ENCODE measurements around the gene HDLBP. TPM values are rescaled to one million over a fixed set of nuclear protein-coding genes. Genes with fewer than 3 reads are reported as not detected.
A peak's percentile ranks its signal among the peaks of the same experiment; 100 is the strongest.

The HDLBP gene
- total RNA-seq, 6 experiments from 2014 or later: 991 to 1,153 (median 1,104) TPM

DNA sequence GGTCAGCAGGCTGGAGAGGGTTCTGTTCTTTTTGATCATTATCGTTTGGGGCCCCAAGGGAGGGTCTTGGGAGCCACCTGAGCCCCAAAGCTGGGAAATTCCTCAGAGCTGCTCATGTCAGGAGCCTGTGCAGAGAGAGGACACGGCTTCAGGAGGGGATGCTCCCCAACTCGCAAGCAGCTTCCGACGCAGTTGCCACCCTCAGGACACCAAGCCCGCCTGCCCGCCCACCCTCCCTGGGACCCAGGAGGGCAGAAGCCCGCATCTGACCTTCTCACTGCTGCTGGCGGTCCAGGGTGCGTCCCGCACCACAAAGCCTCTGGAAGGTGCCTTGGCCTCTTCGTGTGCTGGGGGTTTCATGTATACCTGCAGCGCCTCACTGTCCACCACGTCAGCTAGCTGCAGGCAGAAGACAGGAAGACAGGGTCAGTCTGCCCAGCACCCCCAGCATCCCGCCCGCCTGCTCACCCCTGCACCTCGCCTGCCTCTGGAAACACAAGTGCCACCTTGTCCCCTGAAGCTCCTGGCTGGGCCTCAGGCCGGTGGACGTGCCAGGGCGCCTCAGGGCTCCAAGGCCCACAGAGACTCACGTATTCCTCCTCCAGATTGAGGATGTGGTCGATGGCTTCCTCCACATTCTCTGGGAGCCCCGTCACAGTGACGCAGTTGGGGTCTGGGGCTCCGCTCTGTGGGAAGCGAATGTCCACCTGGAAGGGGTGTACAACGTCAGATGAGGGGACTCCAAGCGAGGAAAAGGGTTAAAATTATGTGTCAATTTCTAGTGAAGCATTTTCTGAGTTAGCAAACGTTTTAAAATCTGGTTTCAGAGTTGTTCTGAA lies 85.7 kb downstream of the HDLBP start:
- DNase-seq: no peak
- H3K4me1 Mint-ChIP-seq (ENCODE audit: low read depth): peaks cover 23% of the 10 kb centered on the region
- H3K4me3 Mint-ChIP-seq: no peak overlapping the region
- H3K27ac Mint-ChIP-seq: no peak overlapping the region
- no peak for TF ChIP-seq CTCF (IDR thresholded peaks at IDR 0.05)
- H3K27me3 Mint-ChIP-seq (ENCODE audit: insufficient read depth): peaks cover 36% of the 10 kb centered on the region
- no peaks in the 10 kb centered on the region; the same call in 1 of the 2 replicates for H3K9me3 Mint-ChIP-seq
- peaks cover 45% of the 10 kb centered on the region for H3K36me3 Mint-ChIP-seq (ENCODE audit: low read depth)

DNA sequence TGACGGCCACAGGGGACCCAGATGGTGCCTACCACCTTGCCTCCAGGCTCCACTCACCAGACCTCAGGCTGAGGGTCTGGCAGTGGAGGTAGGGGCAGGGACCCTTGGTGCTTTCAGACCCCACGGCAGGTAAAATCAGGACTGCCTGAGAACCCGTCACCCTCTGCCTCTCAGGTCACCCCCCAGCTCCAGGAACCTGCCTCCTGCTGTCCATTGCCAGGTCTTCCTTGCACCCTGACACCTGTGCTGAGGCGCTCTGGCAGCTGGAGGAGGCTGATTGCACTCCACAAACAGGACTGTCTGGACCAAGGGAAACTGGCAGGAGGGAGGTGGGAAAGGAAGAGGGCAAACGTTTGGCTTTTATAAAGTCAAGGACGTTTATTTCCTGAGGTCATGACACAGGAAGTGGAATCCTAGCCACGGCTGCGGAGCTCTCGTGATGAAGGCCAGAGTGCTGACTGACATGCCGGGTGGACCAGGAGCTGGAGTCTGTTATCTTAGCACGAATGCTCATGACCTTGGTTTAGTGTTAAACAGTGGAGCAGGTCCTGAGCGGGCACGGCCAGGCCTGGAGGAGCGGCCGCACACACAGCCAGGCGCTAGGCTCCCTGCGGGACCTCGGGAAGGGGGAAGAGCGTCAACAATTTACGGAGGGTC lies 86.5 kb downstream of the HDLBP start:
- H3K4me1 Mint-ChIP-seq (ENCODE audit: low read depth): peaks cover 31% of the 10 kb centered on the region
- no peak overlapping the region for H3K4me3 Mint-ChIP-seq
- no peak for TF ChIP-seq CTCF (IDR thresholded peaks at IDR 0.05)
- peaks cover 8% of the 10 kb centered on the region; the same call in 1 of the 2 replicates for H3K9me3 Mint-ChIP-seq
- no peak for DNase-seq
- peaks cover 41% of the 10 kb centered on the region for H3K36me3 Mint-ChIP-seq (ENCODE audit: low read depth)
- H3K27me3 Mint-ChIP-seq (ENCODE audit: insufficient read depth): peaks cover 38% of the 10 kb centered on the region
- no peak overlapping the region for H3K27ac Mint-ChIP-seq

- Mint-ChIP-seq H3K4me3 (no peak overlapping the region), H3K27me3 (ENCODE audit: insufficient read depth) (peaks cover 45% of the 10 kb centered on the region), H3K27ac (peak overlapping the region; percentile 44; the same call in 1 of the 2 replicates), H3K9me3 (peaks cover 13% of the 10 kb centered on the region), H3K4me1 (ENCODE audit: low read depth) (peaks cover 38% of the 10 kb centered on the region), H3K36me3 (ENCODE audit: low read depth) (peaks cover 34% of the 10 kb centered on the region)
- TF ChIP-seq CTCF (IDR thresholded peaks at IDR 0.05): no peak
- no peak for DNase-seq
Observed at GRCh38 chr2:241228081-241228859, 87.2 kb downstream of the HDLBP start.

DNA sequence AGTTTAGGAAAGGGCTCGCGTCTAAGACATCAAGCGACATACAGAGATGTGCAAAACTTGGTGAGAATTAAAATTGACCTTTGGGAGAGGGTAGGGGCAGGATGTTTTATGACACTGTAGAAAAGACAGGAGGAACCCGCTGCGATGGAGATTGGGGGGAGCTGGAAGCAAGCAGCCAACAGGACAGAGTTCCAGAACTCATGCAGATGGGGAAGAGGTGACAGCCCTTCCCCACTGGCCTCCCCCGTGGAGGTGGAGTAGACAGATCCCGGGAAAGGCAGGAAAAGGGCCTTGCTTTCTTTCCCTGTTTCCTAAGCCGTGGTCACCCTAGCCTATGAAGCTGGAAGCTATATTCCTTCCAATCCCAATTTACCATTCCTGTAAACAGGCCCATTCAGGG lies 87.9 kb downstream of the HDLBP start:
- no peak for DNase-seq
- H3K27ac Mint-ChIP-seq: peak overlapping the region; percentile 44
- peaks cover 51% of the 10 kb centered on the region for H3K27me3 Mint-ChIP-seq (ENCODE audit: insufficient read depth)
- peaks cover 14% of the 10 kb centered on the region for H3K9me3 Mint-ChIP-seq
- no peak for TF ChIP-seq CTCF (IDR thresholded peaks at IDR 0.05)
- peaks cover 43% of the 10 kb centered on the region for H3K4me1 Mint-ChIP-seq (ENCODE audit: low read depth)
- peaks cover 29% of the 10 kb centered on the region for H3K36me3 Mint-ChIP-seq (ENCODE audit: low read depth)
- H3K4me3 Mint-ChIP-seq: no peak overlapping the region

DNA sequence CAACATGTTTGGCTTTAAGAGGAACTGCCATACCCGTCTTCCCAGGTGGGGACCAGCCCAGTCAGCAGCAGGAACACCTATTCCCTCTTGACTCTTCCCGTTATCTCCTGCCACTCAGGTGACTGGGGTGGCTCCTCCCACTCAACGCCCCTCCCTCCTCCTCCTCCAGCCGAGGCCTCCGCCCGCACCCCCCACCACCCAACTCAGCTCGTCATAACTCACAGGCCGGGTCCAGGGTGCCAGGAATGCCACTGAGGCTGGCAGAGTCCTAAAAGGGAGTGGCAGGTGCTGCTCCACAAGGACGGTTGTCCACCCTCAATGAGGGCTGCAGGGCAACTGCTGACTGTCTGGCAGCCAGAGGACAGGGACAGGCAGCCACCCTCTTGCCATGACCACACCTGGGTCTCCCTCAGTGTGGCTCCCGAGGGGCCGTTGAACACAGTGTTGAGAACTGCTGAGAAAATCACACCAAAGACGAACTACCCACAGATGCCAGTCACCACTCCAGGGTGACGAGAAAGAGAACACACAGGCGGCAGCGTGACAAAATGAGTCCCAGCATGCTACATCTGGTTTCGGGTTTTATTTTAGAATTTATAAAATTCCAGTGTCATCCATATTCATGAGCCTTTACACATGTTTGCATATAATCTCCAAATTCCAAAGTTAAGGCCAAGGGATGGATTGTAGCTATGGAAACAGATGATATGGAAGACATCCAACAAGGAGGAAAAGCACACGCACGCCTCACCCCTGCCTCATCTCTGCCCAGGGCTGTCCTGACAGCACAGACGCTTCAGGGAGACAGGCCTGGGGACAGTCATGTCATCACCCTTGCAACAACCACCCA lies 88.5 kb downstream of the HDLBP start:
- peaks cover 46% of the 10 kb centered on the region for H3K4me1 Mint-ChIP-seq (ENCODE audit: low read depth)
- H3K36me3 Mint-ChIP-seq (ENCODE audit: low read depth): peaks cover 28% of the 10 kb centered on the region
- no peak for TF ChIP-seq CTCF (IDR thresholded peaks at IDR 0.05)
- peaks cover 55% of the 10 kb centered on the region for H3K27me3 Mint-ChIP-seq (ENCODE audit: insufficient read depth)
- H3K4me3 Mint-ChIP-seq: no peak overlapping the region
- peaks cover 14% of the 10 kb centered on the region for H3K9me3 Mint-ChIP-seq
- peak overlapping the region; percentile 44; the same call in 1 of the 2 replicates for H3K27ac Mint-ChIP-seq
- DNase-seq: no peak

Measured in HFFc6 (cell line).